DND-41 (cell line): Measurements from ENCODE around the gene BAZ1A.
A peak's percentile ranks its signal among the peaks of the same experiment; 100 is the strongest.

Experiments used
- ATAC-seq: fragments of 200-7000 bp; cut with Tn5 transposase; 3 replicates; pipeline ENCODE4 v1.9.1; 2021; ENCODE audit warnings: low read depth; ENCODE audit not compliant: insufficient read depth
- DNase-seq: peaks from one replicate; pipeline ENCODE4 v3.0.0-alpha.2; 2020
- H2AFZ ChIP-seq: 2 replicates; pipeline ENCODE4 v1.6.0; 2012; ENCODE audit warnings: low read depth, low read length
- H3K27ac ChIP-seq: 2 replicates; pipeline ENCODE4 v1.5.1; 2012; ENCODE audit warnings: low read length, inconsistent platforms
- H3K27me3 ChIP-seq: fragments of 200-600 bp; sonication (generic); 2 replicates; pipeline ENCODE4 v1.6.0; 2012; ENCODE audit warnings: low read length, mild to moderate bottlenecking, inconsistent platforms; ENCODE audit not compliant: insufficient read depth, poor library complexity
- H3K36me3 ChIP-seq: 2 replicates; pipeline ENCODE4 v1.5.1; 2012; ENCODE audit warnings: low read length, inconsistent platforms; ENCODE audit not compliant: insufficient read depth
- H3K4me1 ChIP-seq: 2 replicates; pipeline ENCODE4 v1.5.1; 2012; ENCODE audit warnings: mild to moderate bottlenecking, low read length; ENCODE audit not compliant: insufficient read depth
- H3K4me2 ChIP-seq: 2 replicates; pipeline ENCODE4 v1.6.0; 2012; ENCODE audit warnings: mild to moderate bottlenecking, moderate library complexity, low read length, inconsistent platforms; ENCODE audit not compliant: insufficient read depth
- H3K4me3 ChIP-seq, 2 experiments: fragments of 200-600 bp in 1 of 2; shearing (Covaris generic) in 1 of 2; 2 replicates each; pipeline ENCODE4 v1.5.1; 2012 to 2016; ENCODE audit warnings: inconsistent platforms in 2 of 2, low read length in 2 of 2, mild to moderate bottlenecking in 2 of 2, low read depth in 1 of 2, moderate library complexity in 1 of 2
- H3K79me2 ChIP-seq: 2 replicates; pipeline ENCODE4 v1.6.0; 2012; ENCODE audit warnings: low read length, inconsistent platforms; ENCODE audit not compliant: insufficient read depth
- H3K9ac ChIP-seq: 2 replicates; pipeline ENCODE4 v1.6.0; 2012; ENCODE audit warnings: low read depth, mild to moderate bottlenecking, inconsistent platforms, low read length, moderate library complexity
- H3K9me3 ChIP-seq: 2 replicates; pipeline ENCODE4 v1.5.1; 2012; ENCODE audit warnings: low read length, moderate library complexity, mild to moderate bottlenecking, inconsistent platforms; ENCODE audit not compliant: insufficient read depth, severe bottlenecking
- H4K20me1 ChIP-seq: 2 replicates; pipeline ENCODE4 v1.6.0; 2012; ENCODE audit warnings: low read length; ENCODE audit not compliant: insufficient read depth
- EZH2 ChIP-seq: IDR thresholded peaks from 3 replicates; pipeline ENCODE4 v1.6.1; 2012; ENCODE audit warnings: borderline replicate concordance, low read depth, mild to moderate bottlenecking, moderate library complexity, low read length, inconsistent platforms; ENCODE audit not compliant: severe bottlenecking
- TF ChIP-seq, protein P1 (sequence below): IDR thresholded peaks from 2 replicates; pipeline ENCODE4 v1.5.1; 2012; ENCODE audit warnings: borderline replicate concordance, low read length, moderate library complexity, mild to moderate bottlenecking; ENCODE audit not compliant: poor library complexity, severe bottlenecking; ENCODE audit errors: extremely low read depth

BAZ1A gene

DNA sequence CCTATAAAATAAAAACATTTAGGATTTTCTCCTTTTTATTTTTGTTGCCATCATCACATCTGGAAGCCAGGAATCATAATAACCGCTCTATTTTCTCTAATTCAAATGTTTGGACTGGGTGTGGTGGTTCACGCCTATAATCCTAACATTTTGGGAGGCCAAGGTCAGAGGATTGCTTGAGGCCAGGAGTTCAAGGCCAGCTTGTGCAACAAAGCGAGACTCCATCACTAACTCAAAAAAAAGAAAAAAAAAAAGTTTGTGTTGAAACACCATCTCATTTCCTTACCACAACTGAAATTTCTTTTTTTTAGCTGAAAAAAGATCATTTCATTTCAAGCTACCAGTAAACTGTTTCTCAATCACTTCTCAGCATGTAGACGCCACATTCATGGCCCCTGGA is 8.8 kb upstream of the BAZ1A start:
- Histone ChIP-seq H3K9ac (no peak overlapping the region), H4K20me1 (no peaks in the 10 kb centered on the region), H3K4me2 (no peak overlapping the region), H3K27ac (no peak overlapping the region), H3K27me3 (no peaks in the 10 kb centered on the region), H3K4me3 (no peak overlapping the region), H3K9me3 (no peaks in the 10 kb centered on the region), H3K4me1 (no peaks in the 10 kb centered on the region), H3K79me2 (no peaks in the 10 kb centered on the region), H3K36me3 (no peaks in the 10 kb centered on the region), H2AFZ (no peak overlapping the region)
- TF ChIP-seq EZH2: no peak
- TF ChIP-seq, protein P1, sequence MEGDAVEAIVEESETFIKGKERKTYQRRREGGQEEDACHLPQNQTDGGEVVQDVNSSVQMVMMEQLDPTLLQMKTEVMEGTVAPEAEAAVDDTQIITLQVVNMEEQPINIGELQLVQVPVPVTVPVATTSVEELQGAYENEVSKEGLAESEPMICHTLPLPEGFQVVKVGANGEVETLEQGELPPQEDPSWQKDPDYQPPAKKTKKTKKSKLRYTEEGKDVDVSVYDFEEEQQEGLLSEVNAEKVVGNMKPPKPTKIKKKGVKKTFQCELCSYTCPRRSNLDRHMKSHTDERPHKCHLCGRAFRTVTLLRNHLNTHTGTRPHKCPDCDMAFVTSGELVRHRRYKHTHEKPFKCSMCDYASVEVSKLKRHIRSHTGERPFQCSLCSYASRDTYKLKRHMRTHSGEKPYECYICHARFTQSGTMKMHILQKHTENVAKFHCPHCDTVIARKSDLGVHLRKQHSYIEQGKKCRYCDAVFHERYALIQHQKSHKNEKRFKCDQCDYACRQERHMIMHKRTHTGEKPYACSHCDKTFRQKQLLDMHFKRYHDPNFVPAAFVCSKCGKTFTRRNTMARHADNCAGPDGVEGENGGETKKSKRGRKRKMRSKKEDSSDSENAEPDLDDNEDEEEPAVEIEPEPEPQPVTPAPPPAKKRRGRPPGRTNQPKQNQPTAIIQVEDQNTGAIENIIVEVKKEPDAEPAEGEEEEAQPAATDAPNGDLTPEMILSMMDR: no peak
- DNase-seq (no peak), ATAC-seq (no peak)

DNA sequence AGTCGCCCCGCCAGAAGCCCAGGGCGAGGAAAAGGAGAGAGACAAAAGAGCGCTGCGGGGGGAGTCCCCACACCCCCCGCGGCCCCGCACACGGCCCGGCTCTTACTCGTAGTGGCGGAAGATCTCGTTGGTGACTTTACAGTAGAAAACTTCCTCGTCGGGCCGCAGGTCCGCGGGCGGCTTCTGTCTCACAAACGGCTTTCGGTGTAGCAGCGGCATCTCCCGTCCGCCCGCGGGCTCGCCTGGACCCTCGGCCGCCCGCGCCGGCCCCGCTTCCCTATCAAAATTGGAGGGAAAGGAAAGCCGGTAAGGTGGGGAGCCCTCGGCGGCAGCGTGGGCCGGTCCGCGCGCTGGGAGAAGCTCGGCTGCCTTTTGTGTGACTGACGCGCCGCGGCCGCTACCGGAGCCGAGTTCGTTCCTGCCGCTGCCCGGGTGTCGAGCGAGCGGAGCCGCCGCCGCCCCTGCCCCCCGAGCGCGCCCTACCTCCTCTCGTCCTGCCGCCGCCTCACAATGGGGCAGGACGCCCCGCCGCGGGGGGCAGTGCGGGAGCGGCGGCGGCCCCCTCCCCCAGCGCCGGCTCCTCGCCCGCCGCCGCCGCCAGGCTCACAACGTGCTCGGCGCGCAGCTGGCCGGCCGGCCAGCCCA is 652 bp downstream of the BAZ1A start:
- Histone ChIP-seq H3K27ac (peak overlapping the region; percentile 83), H3K9ac (peak overlapping the region; percentile 90), H3K4me3 (peak overlapping the region; percentile 94 to 96), H4K20me1 (peaks cover 27% of the 10 kb centered on the region), H2AFZ (peak overlapping the region; percentile 73), H3K4me1 (peaks cover 39% of the 10 kb centered on the region), H3K79me2 (peaks cover 65% of the 10 kb centered on the region), H3K9me3 (no peaks in the 10 kb centered on the region), H3K27me3 (no peaks in the 10 kb centered on the region), H3K4me2 (peak overlapping the region; percentile 67), H3K36me3 (peaks cover 30% of the 10 kb centered on the region)
- TF ChIP-seq, protein P1: peak; percentile 27
- no peak for TF ChIP-seq EZH2
- peak; percentile 27 for ATAC-seq
- DNase-seq: peak; percentile 57

DNA sequence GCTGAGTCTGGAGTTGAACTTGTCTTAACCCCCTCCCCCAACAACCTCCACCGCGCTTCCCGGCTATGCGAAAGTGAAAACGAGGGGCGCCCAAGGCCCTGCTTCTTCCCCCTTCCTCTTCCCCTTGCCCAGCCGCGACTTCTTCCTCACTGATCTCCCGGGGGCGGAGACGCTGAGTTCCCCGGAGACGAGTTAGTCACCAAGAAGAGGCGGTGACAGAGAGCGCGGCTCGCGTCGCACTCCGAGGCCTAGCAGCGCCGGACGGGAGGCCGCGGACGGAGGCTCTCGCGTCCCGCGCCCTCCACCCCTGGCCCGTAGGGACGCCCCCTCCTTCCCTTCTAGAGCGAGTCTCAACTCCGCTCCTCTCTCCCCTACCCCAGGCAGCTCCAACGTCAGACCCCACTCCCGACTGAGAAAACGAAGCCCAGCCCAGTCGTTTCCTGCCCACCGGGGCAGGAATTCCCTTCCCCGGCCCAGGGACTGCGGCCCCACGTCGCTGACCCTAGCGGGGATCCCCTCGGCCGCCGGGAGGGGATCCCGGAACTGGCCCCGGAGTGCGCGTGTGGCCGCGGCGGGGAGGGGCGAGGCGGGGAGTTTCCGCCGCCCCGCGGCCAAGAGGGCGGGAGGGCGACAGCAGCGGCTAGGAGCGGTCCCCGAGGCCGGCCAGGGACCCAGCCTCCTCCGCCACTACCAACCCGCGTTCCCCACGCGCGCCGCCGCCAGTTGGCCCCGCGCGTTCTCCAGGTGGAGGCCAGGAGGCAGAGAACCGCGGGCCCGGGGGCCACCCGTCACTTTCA is 1.4 kb downstream of the BAZ1A start:
- Histone ChIP-seq H4K20me1 (peaks cover 29% of the 10 kb centered on the region), H3K9ac (peak overlapping the region; percentile 90), H2AFZ (peak overlapping the region; percentile 73), H3K4me1 (peaks cover 39% of the 10 kb centered on the region), H3K9me3 (no peaks in the 10 kb centered on the region), H3K4me2 (peak overlapping the region; percentile 67), H3K27me3 (no peaks in the 10 kb centered on the region), H3K36me3 (peaks cover 34% of the 10 kb centered on the region), H3K27ac (peak overlapping the region; percentile 83), H3K4me3 (peak overlapping the region; percentile 94 to 96), H3K79me2 (peaks cover 72% of the 10 kb centered on the region)
- DNase-seq (peak; percentile 95), ATAC-seq (peak; percentile 80)
- TF ChIP-seq, protein P1: peak; percentile 29
- TF ChIP-seq EZH2: no peak
